ENCODE results near the gene VIT.

The VIT gene

DNA sequence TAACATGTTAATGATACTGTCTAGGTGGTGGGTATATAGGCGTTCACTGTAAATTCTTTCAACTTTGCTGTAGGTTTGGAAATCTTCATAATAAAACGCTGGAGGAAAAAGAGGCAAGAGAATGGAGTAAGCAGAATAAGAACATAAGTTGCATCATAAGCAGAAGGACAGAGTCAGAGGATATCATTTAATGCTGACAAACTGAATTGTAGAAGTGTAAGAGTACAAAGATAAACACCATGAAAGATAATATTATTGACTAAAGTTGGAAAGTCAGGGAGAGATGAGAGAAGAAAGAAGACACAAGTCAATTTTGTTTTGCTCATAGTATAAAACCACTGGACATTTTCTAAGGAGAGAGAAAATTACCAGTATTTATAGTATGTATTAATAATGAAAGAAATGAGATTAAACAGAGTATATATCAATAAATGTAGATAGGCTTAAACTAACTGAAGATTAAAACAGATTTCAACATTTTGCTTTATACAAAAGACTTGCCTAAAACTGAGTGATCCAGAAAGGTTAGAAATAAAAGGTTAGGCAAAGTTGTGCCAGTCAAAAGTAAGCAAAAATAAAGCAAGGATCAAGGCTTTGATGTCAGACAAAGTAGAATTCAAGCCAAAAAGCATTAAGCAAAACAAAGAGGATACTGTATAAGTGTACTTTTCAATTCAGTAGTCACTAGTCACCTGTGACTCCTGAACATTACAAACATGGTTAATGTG is 42.4 kb upstream of the VIT start:
- TF ChIP-seq EZH2phosphoT487 (IDR thresholded peaks at IDR 0.05; ENCODE audit: borderline replicate concordance), result no peak
- TF ChIP-seq, protein P1, sequence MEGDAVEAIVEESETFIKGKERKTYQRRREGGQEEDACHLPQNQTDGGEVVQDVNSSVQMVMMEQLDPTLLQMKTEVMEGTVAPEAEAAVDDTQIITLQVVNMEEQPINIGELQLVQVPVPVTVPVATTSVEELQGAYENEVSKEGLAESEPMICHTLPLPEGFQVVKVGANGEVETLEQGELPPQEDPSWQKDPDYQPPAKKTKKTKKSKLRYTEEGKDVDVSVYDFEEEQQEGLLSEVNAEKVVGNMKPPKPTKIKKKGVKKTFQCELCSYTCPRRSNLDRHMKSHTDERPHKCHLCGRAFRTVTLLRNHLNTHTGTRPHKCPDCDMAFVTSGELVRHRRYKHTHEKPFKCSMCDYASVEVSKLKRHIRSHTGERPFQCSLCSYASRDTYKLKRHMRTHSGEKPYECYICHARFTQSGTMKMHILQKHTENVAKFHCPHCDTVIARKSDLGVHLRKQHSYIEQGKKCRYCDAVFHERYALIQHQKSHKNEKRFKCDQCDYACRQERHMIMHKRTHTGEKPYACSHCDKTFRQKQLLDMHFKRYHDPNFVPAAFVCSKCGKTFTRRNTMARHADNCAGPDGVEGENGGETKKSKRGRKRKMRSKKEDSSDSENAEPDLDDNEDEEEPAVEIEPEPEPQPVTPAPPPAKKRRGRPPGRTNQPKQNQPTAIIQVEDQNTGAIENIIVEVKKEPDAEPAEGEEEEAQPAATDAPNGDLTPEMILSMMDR (conservative IDR thresholded peaks at IDR 0.05; ENCODE audit: low read length), result no peak
- no peaks in the 10 kb centered on the region for H3K27me3 ChIP-seq (ENCODE audit: insufficient read depth, low read length, poor library complexity, severe bottlenecking)
- no peaks in the 10 kb centered on the region for H3K79me2 ChIP-seq (ENCODE audit: insufficient read depth, low read length)
- no peak overlapping the region for H3K9ac ChIP-seq (ENCODE audit: low read depth, low read length, poor library complexity, severe bottlenecking)
- H3K4me2 ChIP-seq (ENCODE audit: low read depth, low read length, poor library complexity, severe bottlenecking), result no peak overlapping the region
- H3F3A ChIP-seq (ENCODE audit: low read depth), result no peaks in the 10 kb centered on the region
- no peaks in the 10 kb centered on the region for H3K9me2 ChIP-seq (replicated peaks; ENCODE audit: low read depth, low read length)
- H2AFZ ChIP-seq (ENCODE audit: low read length), result no peak overlapping the region
- no peaks in the 10 kb centered on the region for H3K4me1 ChIP-seq (ENCODE audit: insufficient read depth, low read length, poor library complexity, severe bottlenecking)
- no peaks in the 10 kb centered on the region for H3K9me3 ChIP-seq (ENCODE audit: insufficient read depth, low read depth, low read length)
- no peaks in the 10 kb centered on the region for H3K36me3 ChIP-seq (ENCODE audit: insufficient read depth, low read length)
- no peaks in the 10 kb centered on the region for H4K20me1 ChIP-seq (ENCODE audit: insufficient read depth, low read length, poor library complexity, severe bottlenecking)
- no peak overlapping the region for H3K4me3 ChIP-seq (ENCODE audit: low read length, poor library complexity, severe bottlenecking)

DNA sequence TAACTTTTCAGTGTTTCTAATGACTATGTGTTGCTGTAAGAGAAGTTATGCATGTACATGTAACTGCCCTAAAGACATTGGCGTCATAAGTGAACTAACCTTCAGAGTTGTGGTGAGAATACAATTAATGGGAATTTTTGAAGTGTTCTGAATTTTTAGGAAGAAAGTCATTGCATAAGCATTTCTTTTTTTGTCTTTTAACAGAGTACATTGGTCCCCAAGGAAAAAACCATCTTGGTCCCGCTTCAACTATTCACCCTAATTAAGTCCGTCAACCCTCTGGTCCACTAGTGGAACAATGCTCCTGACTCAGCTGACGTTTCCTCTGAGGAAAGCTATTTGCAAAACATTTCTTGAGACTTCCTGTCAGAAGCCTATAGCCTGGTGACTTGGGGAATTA is 41.1 kb upstream of the VIT start:
- Histone ChIP-seq H3K9me3 (ENCODE audit: insufficient read depth, low read depth, low read length) (no peaks in the 10 kb centered on the region), H2AFZ (ENCODE audit: low read length) (no peak overlapping the region)
- TF ChIP-seq, protein P1 (conservative IDR thresholded peaks at IDR 0.05; ENCODE audit: low read length), result no peak
- no peak for TF ChIP-seq EZH2phosphoT487 (IDR thresholded peaks at IDR 0.05; ENCODE audit: borderline replicate concordance)

DNA sequence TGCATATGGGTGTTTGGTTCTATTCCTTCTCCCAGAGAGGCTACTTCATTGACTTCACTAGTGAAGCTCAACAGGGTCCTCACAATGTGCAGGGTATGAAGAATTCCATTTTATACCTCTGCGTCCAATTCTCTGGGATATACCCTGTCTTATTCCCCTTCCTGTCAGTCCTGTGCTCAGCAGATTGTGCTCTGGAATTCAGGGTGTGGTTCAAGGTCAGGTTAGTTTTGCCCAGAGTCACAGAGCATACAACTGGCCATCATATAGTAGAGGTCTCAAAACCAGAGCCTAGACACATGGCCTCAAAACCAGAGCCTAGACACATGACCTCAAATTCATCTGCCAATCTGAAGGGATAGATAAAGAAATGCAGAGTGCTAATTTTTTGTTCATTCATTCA is 38.8 kb upstream of the VIT start:
- no peaks in the 10 kb centered on the region for H3K79me2 ChIP-seq (ENCODE audit: insufficient read depth, low read length)
- no peak for TF ChIP-seq EZH2phosphoT487 (IDR thresholded peaks at IDR 0.05; ENCODE audit: borderline replicate concordance)
- TF ChIP-seq, protein P1 (conservative IDR thresholded peaks at IDR 0.05; ENCODE audit: low read length), result no peak
- no peaks in the 10 kb centered on the region for H3K36me3 ChIP-seq (ENCODE audit: insufficient read depth, low read length)
- H3K9me2 ChIP-seq (replicated peaks; ENCODE audit: low read depth, low read length), result no peaks in the 10 kb centered on the region
- no peaks in the 10 kb centered on the region for H3K4me1 ChIP-seq (ENCODE audit: insufficient read depth, low read length, poor library complexity, severe bottlenecking)
- no peak overlapping the region for H2AFZ ChIP-seq (ENCODE audit: low read length)
- no peaks in the 10 kb centered on the region for H4K20me1 ChIP-seq (ENCODE audit: insufficient read depth, low read length, poor library complexity, severe bottlenecking)
- H3K4me2 ChIP-seq (ENCODE audit: low read depth, low read length, poor library complexity, severe bottlenecking), result no peak overlapping the region
- no peak overlapping the region for H3K4me3 ChIP-seq (ENCODE audit: low read length, poor library complexity, severe bottlenecking)
- no peaks in the 10 kb centered on the region for H3F3A ChIP-seq (ENCODE audit: low read depth)
- H3K9me3 ChIP-seq (ENCODE audit: insufficient read depth, low read depth, low read length), result no peaks in the 10 kb centered on the region
- H3K9ac ChIP-seq (ENCODE audit: low read depth, low read length, poor library complexity, severe bottlenecking), result no peak overlapping the region
- H3K27me3 ChIP-seq (ENCODE audit: insufficient read depth, low read length, poor library complexity, severe bottlenecking), result no peaks in the 10 kb centered on the region

More for the DNA sequence above, 41.1 kb upstream of the VIT start:
- Histone ChIP-seq H3K9ac (ENCODE audit: low read depth, low read length, poor library complexity, severe bottlenecking) (no peak overlapping the region), H3K36me3 (ENCODE audit: insufficient read depth, low read length) (no peaks in the 10 kb centered on the region), H4K20me1 (ENCODE audit: insufficient read depth, low read length, poor library complexity, severe bottlenecking) (no peaks in the 10 kb centered on the region), H3K27me3 (ENCODE audit: insufficient read depth, low read length, poor library complexity, severe bottlenecking) (no peaks in the 10 kb centered on the region), H3K4me2 (ENCODE audit: low read depth, low read length, poor library complexity, severe bottlenecking) (no peak overlapping the region), H3K4me3 (ENCODE audit: low read length, poor library complexity, severe bottlenecking) (no peak overlapping the region), H3F3A (ENCODE audit: low read depth) (no peaks in the 10 kb centered on the region), H3K4me1 (ENCODE audit: insufficient read depth, low read length, poor library complexity, severe bottlenecking) (no peaks in the 10 kb centered on the region), H3K79me2 (ENCODE audit: insufficient read depth, low read length) (no peaks in the 10 kb centered on the region), H3K9me2 (replicated peaks; ENCODE audit: low read depth, low read length) (no peaks in the 10 kb centered on the region)

All from Loucy (cell line).